ENCODE results near the gene NUP37. TPM values are rescaled to one million over a fixed set of nuclear protein-coding genes. Genes with fewer than 3 reads are reported as not detected.

Gene NUP37
- total RNA-seq, 1 donor from 2014 or later, result 93.9 TPM

DNA sequence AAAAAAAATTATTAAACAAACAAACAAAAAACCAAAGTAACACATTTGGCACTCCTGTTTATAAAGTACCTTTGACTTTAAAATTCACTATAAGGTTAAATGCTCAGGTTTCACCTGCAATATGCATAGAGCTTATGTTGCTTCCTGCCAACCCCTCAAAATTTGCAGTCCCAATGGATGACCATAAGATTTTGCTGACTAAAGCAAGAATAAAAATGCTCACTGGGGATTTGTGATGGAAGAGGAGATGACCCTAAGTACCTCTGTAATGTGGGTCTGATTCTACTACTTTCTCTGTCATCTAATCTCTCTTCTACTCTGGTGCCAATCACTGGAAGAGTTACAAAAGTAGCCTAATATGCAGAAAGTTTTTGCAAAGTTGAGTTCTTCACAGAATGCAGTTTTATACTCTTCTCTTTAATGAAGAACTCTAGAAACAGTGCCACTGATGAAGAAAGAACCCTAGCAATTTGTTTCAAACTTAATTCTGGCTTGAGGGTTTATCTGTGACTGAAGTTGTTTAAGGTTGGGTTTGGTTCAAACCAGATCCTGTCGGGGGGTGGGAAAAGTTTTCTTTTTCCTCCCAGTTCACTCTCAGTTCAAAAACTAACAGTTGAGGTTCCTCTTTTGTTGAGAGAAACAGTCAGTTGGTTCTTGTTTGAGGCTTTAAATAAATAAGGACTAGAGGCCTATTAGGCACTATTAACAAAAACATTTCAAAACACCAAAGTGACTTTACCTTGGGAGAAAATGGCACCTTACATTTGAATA lies 69.1 kb downstream of the NUP37 start:
- Mint-ChIP-seq H3K27ac (no peak overlapping the region), H3K36me3 (ENCODE audit: low read depth) (peaks cover 56% of the 10 kb centered on the region), H3K4me3 (ENCODE audit: low read depth) (no peak overlapping the region), H3K27me3 (ENCODE audit: low read depth) (no peaks in the 10 kb centered on the region), H3K4me1 (ENCODE audit: low read depth) (peaks cover 25% of the 10 kb centered on the region), H3K9me3 (no peaks in the 10 kb centered on the region)
- intact Hi-C loops (cut with micrococcal nuclease), result no loop called here
- DNase-seq (ENCODE audit: low spot score), result no peak

DNA sequence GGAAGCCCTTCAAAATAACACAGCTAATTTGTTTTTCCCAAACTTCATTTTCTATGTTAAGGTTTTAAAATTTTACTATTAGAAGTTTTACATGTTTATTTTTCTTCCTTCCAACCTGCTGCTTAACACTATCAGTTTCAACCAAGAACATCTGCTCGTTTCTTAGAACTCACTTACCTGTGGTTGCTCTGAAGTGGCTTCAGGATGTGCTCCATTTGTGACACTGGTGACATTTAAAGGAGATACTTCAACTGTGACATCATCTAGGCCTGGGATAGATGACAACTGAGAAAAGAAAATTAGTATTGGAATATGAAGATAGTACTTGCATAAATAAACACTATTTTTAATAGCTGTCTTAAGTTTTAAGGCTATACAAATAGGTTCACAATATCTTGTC lies 76.0 kb downstream of the NUP37 start:
- peak; percentile 27 for DNase-seq (ENCODE audit: low spot score)
- peaks cover 19% of the 10 kb centered on the region for H3K36me3 Mint-ChIP-seq (ENCODE audit: low read depth)
- peak overlapping the region; percentile 61 for H3K27ac Mint-ChIP-seq
- no peak overlapping the region for H3K4me3 Mint-ChIP-seq (ENCODE audit: low read depth)
- H3K9me3 Mint-ChIP-seq, result no peaks in the 10 kb centered on the region
- intact Hi-C loops (cut with micrococcal nuclease), result no loop called here
- peaks cover 15% of the 10 kb centered on the region for H3K4me1 Mint-ChIP-seq (ENCODE audit: low read depth)
- H3K27me3 Mint-ChIP-seq (ENCODE audit: low read depth), result no peaks in the 10 kb centered on the region

DNA sequence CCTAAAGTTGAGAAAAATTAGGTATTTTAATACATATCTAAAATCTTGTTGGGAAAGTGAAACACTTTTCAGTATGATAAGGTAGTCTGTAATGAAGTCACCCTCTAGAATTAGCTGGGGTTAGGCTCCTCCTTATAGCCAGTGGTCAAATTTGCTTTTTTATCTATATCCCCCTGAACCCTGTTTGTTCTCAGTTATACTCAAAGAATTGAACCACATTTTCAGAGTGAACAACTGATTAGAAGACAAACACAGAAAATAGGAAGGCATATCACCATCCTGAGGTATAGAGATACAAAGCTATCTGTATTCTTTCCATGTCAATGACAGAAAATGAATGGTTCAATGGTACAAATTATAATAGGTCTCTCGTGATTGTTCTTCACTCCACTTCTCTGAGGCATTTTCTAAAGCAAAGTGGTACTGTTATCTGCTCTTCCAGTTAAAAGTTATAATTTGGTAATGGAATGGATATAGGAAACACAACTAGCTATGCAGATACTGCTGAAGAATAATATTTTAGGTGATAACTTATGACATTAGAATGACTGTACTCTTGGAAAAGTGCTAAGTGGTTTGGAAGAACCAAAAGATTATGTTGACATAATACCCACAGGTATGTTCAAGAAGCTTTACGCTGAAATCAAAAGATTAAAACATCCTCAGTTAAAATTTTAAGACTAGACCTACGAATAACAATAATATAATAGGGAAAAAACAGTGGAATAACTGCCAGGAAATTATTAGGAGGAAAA lies 85.7 kb downstream of the NUP37 start:
- Mint-ChIP-seq H3K4me1 (ENCODE audit: low read depth) (no peaks in the 10 kb centered on the region), H3K9me3 (no peaks in the 10 kb centered on the region), H3K4me3 (ENCODE audit: low read depth) (no peak overlapping the region), H3K27me3 (ENCODE audit: low read depth) (no peaks in the 10 kb centered on the region), H3K27ac (no peak overlapping the region), H3K36me3 (ENCODE audit: low read depth) (peaks cover 52% of the 10 kb centered on the region)
- intact Hi-C loops (cut with micrococcal nuclease), result no loop called here
- DNase-seq (ENCODE audit: low spot score), result no peak

DNA sequence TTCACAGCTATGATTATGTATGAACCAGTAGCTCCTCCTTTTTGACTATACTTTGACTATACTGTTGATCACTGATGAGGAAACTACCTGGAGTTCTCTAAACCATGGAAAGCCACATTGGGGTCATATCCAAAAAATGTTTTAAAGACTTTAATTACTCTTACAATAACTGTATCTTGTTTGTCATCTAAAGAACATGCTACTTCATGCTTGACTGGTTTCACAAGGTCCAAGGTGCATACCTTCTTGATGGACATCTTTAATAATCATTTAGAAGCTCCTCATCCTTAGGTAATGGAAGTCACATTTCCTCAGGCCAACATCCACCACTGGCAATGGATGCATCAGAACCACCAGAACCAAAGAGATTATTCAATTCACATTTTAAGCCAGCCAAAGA lies 88.1 kb downstream of the NUP37 start:
- Mint-ChIP-seq H3K36me3 (ENCODE audit: low read depth) (peaks cover 47% of the 10 kb centered on the region), H3K27ac (no peak overlapping the region), H3K9me3 (no peaks in the 10 kb centered on the region), H3K4me1 (ENCODE audit: low read depth) (no peaks in the 10 kb centered on the region), H3K27me3 (ENCODE audit: low read depth) (no peaks in the 10 kb centered on the region), H3K4me3 (ENCODE audit: low read depth) (no peak overlapping the region)
- no peak for DNase-seq (ENCODE audit: low spot score)
- intact Hi-C loops (cut with micrococcal nuclease), result no loop called here

DNA sequence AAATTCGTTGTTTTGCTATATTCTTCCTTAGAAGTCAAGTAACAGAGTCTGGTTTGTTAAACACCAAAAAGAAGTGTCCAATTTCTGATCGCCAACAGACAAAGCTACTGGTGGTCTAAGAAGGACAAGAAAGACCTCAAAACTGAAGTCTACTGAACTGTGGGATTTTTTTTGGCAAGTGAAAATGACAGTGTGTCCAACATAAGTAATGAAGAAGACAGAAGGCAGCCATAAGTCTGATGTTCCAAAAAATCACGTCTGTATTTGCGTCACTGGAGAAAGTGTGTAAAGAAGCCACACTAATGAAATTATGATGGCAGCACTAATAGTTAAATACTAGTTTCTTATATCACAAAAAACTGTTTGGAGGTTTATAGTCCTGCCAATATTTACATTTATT lies 90.8 kb downstream of the NUP37 start:
- no peaks in the 10 kb centered on the region for H3K4me1 Mint-ChIP-seq (ENCODE audit: low read depth)
- no peak overlapping the region for H3K4me3 Mint-ChIP-seq (ENCODE audit: low read depth)
- H3K9me3 Mint-ChIP-seq, result no peaks in the 10 kb centered on the region
- DNase-seq (ENCODE audit: low spot score), result no peak
- H3K27me3 Mint-ChIP-seq (ENCODE audit: low read depth), result no peaks in the 10 kb centered on the region
- H3K27ac Mint-ChIP-seq, result no peak overlapping the region
- intact Hi-C loops (cut with micrococcal nuclease), result no loop called here
- peaks cover 28% of the 10 kb centered on the region for H3K36me3 Mint-ChIP-seq (ENCODE audit: low read depth)

DNA sequence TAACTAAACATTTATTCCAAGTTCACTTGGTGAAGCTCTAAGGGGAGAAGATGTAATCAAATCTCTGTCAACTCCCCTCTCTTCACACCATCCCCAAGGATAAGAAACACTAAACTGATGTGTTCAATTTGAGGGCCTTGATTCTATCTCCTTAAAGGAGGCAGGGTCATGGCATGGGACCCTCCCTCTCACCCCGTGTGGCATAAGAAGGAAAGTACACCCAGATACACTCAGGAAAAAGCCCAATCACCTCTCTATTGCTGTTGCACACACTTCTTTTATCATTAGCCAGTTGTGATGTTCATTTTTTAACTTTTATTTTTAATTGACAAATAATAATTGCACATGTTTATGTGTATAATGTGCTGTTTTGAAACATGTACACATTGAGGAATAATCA lies 93.2 kb downstream of the NUP37 start:
- intact Hi-C loops (cut with micrococcal nuclease), result no loop called here
- Mint-ChIP-seq H3K4me1 (ENCODE audit: low read depth) (no peaks in the 10 kb centered on the region), H3K9me3 (no peaks in the 10 kb centered on the region), H3K27ac (no peak overlapping the region), H3K36me3 (ENCODE audit: low read depth) (peaks cover 23% of the 10 kb centered on the region), H3K27me3 (ENCODE audit: low read depth) (no peaks in the 10 kb centered on the region), H3K4me3 (ENCODE audit: low read depth) (no peak overlapping the region)
- no peak for DNase-seq (ENCODE audit: low spot score)

DNA sequence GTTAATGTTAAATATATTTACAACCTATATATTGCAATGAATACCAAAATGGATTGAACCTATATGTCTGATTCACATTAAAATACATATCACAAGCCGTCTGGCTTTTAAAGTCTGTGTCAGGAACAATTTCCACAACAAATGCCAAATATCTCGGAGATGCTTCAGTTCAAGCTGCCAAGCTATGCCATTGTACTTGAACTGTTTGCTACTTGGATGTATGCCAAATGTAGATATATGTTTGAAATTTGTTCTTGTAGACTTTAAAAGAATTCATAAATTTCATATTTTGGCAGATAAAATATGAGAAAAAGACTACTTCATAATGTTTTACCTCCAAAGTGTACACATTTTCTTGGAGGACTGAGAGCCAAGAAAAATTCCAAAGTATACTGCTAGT lies 95.1 kb downstream of the NUP37 start:
- H3K36me3 Mint-ChIP-seq (ENCODE audit: low read depth), result peaks cover 28% of the 10 kb centered on the region
- no peaks in the 10 kb centered on the region for H3K27me3 Mint-ChIP-seq (ENCODE audit: low read depth)
- H3K4me1 Mint-ChIP-seq (ENCODE audit: low read depth), result peaks cover 2% of the 10 kb centered on the region
- H3K9me3 Mint-ChIP-seq, result no peaks in the 10 kb centered on the region
- intact Hi-C loops (cut with micrococcal nuclease), result loop anchor here (1.0 kb wide), 1 partner anchor 41 kb away; no protein-coding TSS in a partner anchor
- no peak overlapping the region for H3K4me3 Mint-ChIP-seq (ENCODE audit: low read depth)
- DNase-seq (ENCODE audit: low spot score), result no peak
- no peak overlapping the region for H3K27ac Mint-ChIP-seq

DNA sequence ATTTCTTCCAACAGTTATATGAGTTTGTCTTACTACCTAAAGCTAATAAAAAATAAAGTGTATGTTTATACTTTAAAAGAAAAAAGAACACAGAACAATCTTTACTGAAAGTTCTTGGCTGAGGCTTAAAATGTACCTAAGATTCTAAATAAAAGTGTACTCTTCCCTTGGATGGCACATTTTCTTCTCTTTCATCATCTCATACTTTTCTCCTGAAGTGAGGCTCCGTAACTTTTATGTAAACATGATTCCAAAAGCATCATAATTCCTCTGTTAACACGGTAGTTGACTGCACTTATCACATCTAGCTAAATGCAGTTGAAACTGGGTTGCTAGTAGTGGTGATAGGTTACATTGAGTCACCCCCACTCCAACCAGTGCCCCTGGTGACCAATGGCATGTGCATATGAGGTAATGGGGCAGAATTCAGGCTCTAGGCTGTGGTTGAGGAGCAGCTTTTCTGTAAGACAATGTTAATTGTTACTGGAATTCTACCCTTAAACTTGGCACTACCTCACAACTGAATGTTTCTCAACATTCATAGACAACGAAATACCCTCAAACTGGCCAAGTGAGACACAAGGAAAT lies 96.5 kb downstream of the NUP37 start:
- no peak for DNase-seq (ENCODE audit: low spot score)
- Mint-ChIP-seq H3K4me3 (ENCODE audit: low read depth) (no peak overlapping the region), H3K4me1 (ENCODE audit: low read depth) (peaks cover 2% of the 10 kb centered on the region), H3K9me3 (no peaks in the 10 kb centered on the region), H3K27ac (no peak overlapping the region), H3K36me3 (ENCODE audit: low read depth) (peaks cover 25% of the 10 kb centered on the region), H3K27me3 (ENCODE audit: low read depth) (no peaks in the 10 kb centered on the region)
- intact Hi-C loops (cut with micrococcal nuclease), result no loop called here

Other genes with a start within 250 kb of the NUP37 start
- 3.0 and 3.4 TPM in 2 replicates for gene DRAM1, start 242.5 kb downstream of the NUP37 start, total RNA-seq
- 34.0 and 39.0 TPM in 2 replicates for gene WASHC3, start 58.1 kb downstream of the NUP37 start, total RNA-seq
- 27.0 and 27.4 TPM in 2 replicates for gene PARPBP, start 69 bp upstream of the NUP37 start, total RNA-seq
- 210 and 221 TPM in 2 replicates for gene PMCH, start 77.7 kb upstream of the NUP37 start, total RNA-seq